Thoracic aorta (tissue), 2 donors: ENCODE data around the gene CDC20B. TPM values are rescaled to one million over a fixed set of nuclear protein-coding genes. Genes with fewer than 3 reads are reported as not detected.
"Not testable (repeated sequence)": the region's sequence is repeated elsewhere in the genome, so short reads cannot be mapped to it uniquely, and the experiment has no call there.

Source experiments
- ATAC-seq: fragments of 150-250 bp; one replicate; pipeline ENCODE4 v1.8.0; 2017; ENCODE audit warnings: low read depth; ENCODE audit not compliant: insufficient number of reproducible peaks, low FRiP score
- DNase-seq: peaks from one replicate; pipeline ENCODE4 v3.0.0-alpha.2; 2020; ENCODE audit warnings: low spot score
- H3K27ac ChIP-seq, 2 donors: fragments of 200-600 bp; sonication (generic); 1 replicate in 1 of 2; 2 replicates in 1 of 2; pipeline ENCODE4 v1.5.1; 2016; ENCODE audit warnings: mild to moderate bottlenecking in 2 of 2, moderate library complexity in 2 of 2
- H3K27me3 ChIP-seq: fragments of 200-600 bp; sonication (generic); replicated peaks from 2 replicates; pipeline ENCODE4 v1.6.0; 2016; ENCODE audit warnings: mild to moderate bottlenecking; ENCODE audit not compliant: insufficient read depth
- H3K36me3 ChIP-seq: fragments of 200-600 bp; sonication (generic); one replicate; pipeline ENCODE4 v1.5.1; 2016
- H3K4me1 ChIP-seq, 2 donors: fragments of 200-600 bp; sonication (generic); 1 replicate in 1 of 2; 2 replicates in 1 of 2; pipeline versions ENCODE4 v1.5.1 to v1.6.0; 2016; ENCODE audit warnings: low read depth in 2 of 2, mild to moderate bottlenecking in 1 of 2; ENCODE audit not compliant: control insufficient read depth in 1 of 2
- H3K4me3 ChIP-seq: fragments of 200-600 bp; sonication (generic); 2 replicates; pipeline ENCODE4 v1.5.1; 2016; ENCODE audit warnings: mild to moderate bottlenecking
- H3K9me3 ChIP-seq: fragments of 200-600 bp; sonication (generic); 2 replicates; pipeline ENCODE4 v1.5.1; 2016
- CTCF ChIP-seq: fragments of 200-600 bp; sonication (generic); IDR thresholded peaks from one replicate; pipeline ENCODE4 v1.5.1; 2019; ENCODE audit warnings: antibody characterized with exemption
- total RNA-seq, 2 donors: library from RNA; depleted of rRNA; stranded (reverse); fragments of >200 nt; gene quantifications; one replicate each; pipeline versions ENCODE4 v1.1.0 to v1.2.3, GENCODE V29; 2016

CDC20B gene
- total RNA-seq, 2 donors from 2014 or later = not detected

GRCh38 chr5:55110217-55110616 is 62.8 kb downstream of the CDC20B start:
- no peaks in the 10 kb centered on the region for H3K9me3 ChIP-seq
- TF ChIP-seq CTCF = no peak
- no peak overlapping the region for H3K27ac ChIP-seq
- no peak overlapping the region for H3K4me3 ChIP-seq
- DNase-seq (no peak), ATAC-seq (no peak)
- H3K36me3 ChIP-seq = no peaks in the 10 kb centered on the region
- H3K4me1 ChIP-seq = no peaks in the 10 kb centered on the region
- no peaks in the 10 kb centered on the region for H3K27me3 ChIP-seq

GRCh38 chr5:55108661-55109060 is 64.3 kb downstream of the CDC20B start:
- no peak for TF ChIP-seq CTCF
- H3K4me1 ChIP-seq = no peaks in the 10 kb centered on the region
- DNase-seq (no peak), ATAC-seq (no peak)
- H3K27ac ChIP-seq = no peak overlapping the region
- no peaks in the 10 kb centered on the region for H3K9me3 ChIP-seq
- no peak overlapping the region for H3K4me3 ChIP-seq
- no peaks in the 10 kb centered on the region for H3K36me3 ChIP-seq
- no peaks in the 10 kb centered on the region for H3K27me3 ChIP-seq

- not testable (repeated sequence) for H3K9me3 ChIP-seq, ATAC-seq, H3K27me3 ChIP-seq, H3K4me3 ChIP-seq, H3K4me1 ChIP-seq, H3K36me3 ChIP-seq, H3K27ac ChIP-seq, DNase-seq
Measured at GRCh38 chr5:55105976-55106375, 67.0 kb downstream of the CDC20B start.

- Histone ChIP-seq H3K9me3 (no peaks in the 10 kb centered on the region), H3K4me3 (no peak overlapping the region), H3K36me3 (no peaks in the 10 kb centered on the region), H3K27me3 (no peaks in the 10 kb centered on the region), H3K4me1 (no peaks in the 10 kb centered on the region), H3K27ac (no peak overlapping the region)
- DNase-seq (no peak), ATAC-seq (no peak)
- no peak for TF ChIP-seq CTCF
Measured at GRCh38 chr5:55104946-55105701, 67.9 kb downstream of the CDC20B start.

GRCh38 chr5:55104036-55104772 is 68.8 kb downstream of the CDC20B start:
- Histone ChIP-seq H3K4me1 (no peaks in the 10 kb centered on the region), H3K36me3 (no peaks in the 10 kb centered on the region), H3K4me3 (no peak overlapping the region), H3K27ac (no peak overlapping the region), H3K9me3 (no peaks in the 10 kb centered on the region), H3K27me3 (no peaks in the 10 kb centered on the region)
- no peak for DNase-seq
- no peak for ATAC-seq
- no peak for TF ChIP-seq CTCF
